GM12892 (cell line): ENCODE data around the gene TMEM62.

ENCODE experiments used
- POLR2A ChIP-seq: IDR thresholded peaks from 2 replicates; pipeline ENCODE4 v1.6.1; 2011; ENCODE audit warnings: low read depth, low read length, control low read depth
- POLR2AphosphoS5 ChIP-seq: IDR thresholded peaks from 2 replicates; pipeline ENCODE4 v1.6.1; 2011; ENCODE audit warnings: low read depth, low read length, control low read depth
- TAF1 ChIP-seq: IDR thresholded peaks from 2 replicates; pipeline ENCODE4 v1.6.1; 2011; ENCODE audit warnings: low read depth, mild to moderate bottlenecking, control low read depth, low read length, borderline replicate concordance

DNA sequence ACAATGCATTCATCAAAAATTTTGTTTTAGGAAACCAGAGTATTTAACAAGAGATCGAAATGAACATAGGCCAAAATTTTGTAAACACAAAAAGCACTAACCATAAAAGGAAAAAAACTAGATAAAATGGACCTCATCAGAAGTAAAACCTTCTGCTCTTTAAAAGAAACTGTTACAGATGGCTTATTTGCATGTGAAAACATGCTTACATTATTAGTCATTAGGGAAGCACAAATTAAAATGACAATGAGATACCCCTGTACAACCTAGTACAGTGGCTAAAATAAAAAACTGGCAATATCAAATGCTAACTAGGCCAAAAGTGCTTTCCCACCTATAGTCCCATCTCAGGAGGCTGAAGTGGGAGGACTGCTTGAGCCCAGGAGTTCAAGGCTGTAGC lies 46.8 kb upstream of the TMEM62 start:
- TF ChIP-seq POLR2A = no peak
- TF ChIP-seq POLR2AphosphoS5 = no peak
- TF ChIP-seq TAF1 = no peak
